DLD1 (cell line): ENCODE measurements around the gene TBC1D2.

Experiments
- in situ Hi-C: cut with HindIII; loops from 2 replicates; pipeline ENCODE4 v1.10.0; 2017; ENCODE audit warnings: low sequenced_read_pairs

Gene TBC1D2, protein sequence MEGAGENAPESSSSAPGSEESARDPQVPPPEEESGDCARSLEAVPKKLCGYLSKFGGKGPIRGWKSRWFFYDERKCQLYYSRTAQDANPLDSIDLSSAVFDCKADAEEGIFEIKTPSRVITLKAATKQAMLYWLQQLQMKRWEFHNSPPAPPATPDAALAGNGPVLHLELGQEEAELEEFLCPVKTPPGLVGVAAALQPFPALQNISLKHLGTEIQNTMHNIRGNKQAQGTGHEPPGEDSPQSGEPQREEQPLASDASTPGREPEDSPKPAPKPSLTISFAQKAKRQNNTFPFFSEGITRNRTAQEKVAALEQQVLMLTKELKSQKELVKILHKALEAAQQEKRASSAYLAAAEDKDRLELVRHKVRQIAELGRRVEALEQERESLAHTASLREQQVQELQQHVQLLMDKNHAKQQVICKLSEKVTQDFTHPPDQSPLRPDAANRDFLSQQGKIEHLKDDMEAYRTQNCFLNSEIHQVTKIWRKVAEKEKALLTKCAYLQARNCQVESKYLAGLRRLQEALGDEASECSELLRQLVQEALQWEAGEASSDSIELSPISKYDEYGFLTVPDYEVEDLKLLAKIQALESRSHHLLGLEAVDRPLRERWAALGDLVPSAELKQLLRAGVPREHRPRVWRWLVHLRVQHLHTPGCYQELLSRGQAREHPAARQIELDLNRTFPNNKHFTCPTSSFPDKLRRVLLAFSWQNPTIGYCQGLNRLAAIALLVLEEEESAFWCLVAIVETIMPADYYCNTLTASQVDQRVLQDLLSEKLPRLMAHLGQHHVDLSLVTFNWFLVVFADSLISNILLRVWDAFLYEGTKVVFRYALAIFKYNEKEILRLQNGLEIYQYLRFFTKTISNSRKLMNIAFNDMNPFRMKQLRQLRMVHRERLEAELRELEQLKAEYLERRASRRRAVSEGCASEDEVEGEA

DNA sequence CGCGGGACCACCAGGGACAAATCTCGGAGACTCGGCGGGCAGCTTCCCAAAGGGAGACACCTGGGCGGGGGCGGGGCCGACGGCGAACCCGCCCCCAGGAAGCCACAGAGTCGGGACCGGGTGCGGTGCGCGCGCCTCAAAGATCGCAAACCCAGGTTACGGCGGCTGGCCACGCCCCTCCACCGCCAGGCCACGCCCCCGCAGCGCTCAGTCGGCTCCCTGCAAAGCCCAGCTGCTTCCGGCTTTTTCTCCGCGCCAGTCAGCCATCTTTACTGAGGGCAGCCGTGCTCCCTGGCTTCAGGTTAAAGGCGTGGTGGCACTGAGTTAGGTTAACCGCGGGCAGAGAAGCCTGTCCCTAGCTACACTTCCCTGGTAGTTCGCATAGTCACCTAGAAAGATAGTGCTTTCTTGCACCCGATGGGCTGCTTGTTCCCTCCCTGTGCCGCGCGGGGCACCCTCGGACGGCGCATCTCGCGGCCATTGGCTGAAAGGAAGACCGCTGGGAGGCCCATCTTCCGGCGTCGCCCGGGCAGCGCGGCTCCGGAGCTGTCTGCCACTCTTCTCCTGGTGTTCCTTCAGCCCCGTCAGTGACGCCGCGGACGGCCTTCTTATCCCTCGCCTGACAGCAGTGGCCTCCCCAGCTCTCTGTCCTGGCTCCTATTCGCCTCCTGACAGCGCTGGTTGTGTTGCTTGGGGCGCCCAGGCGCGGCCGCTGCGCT is at the start of gene TBC1D2:
Gene TBC1D2 (minus strand): TSS at position 72 of the 719 bp plus-strand sequence. CDS start 108 bp downstream, outside the sequence.
- in situ Hi-C loops: no loop called here

DNA sequence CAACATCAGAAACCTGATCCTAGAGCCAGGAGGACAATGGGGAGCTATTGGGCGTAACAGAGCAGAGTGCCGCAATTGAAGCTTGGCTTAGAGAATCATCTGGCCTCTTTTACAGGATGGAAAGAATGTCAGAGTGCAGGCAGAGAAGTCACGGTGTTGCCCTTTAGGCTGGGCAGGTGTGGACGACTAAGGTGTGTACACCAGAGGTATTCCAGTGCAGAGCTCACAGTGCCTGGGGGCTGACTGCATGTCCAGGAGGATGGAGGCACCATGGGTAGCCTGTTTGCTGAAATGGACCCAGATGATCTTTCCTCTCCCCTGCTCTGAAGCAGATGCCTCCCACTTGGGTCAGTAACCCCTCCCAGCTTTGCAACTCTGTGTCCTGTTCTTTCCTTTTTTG is 48.9 kb upstream of the TBC1D2 start:
- in situ Hi-C loops: no loop called here

- in situ Hi-C loops: no loop called here
Observed at GRCh38 chr9:98303633-98304125, 48.2 kb upstream of the TBC1D2 start.

- in situ Hi-C loops: no loop called here
Observed at GRCh38 chr9:98302938-98303632, 47.6 kb upstream of the TBC1D2 start.

- in situ Hi-C loops: no loop called here
Observed at GRCh38 chr9:98302150-98302549, 46.7 kb upstream of the TBC1D2 start.

- in situ Hi-C loops: no loop called here
Observed at GRCh38 chr9:98300611-98301010, 45.2 kb upstream of the TBC1D2 start.

- in situ Hi-C loops: loop anchor here (25.0 kb wide), 1 partner anchor 114 kb away; no protein-coding TSS in a partner anchor
Observed at GRCh38 chr9:98298476-98298875, 43.0 kb upstream of the TBC1D2 start.

DNA sequence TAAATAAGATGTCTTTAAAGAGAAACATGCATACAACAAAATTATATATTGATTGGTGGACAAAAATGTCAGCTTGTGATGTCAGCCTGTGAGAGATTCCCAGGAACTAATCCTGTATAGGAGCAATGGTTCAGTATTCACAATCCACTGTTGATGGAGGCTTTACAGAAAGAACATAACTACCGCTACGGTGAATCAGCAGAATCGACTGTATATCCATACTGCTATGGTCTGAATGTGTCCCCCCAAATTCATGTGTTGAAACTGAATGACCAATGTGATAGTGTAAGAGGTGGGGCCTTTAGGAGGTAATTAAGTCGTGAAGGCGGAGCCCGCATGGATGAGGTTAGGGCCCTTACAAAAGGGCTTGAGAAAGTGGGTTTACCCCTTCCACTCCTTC is 40.4 kb upstream of the TBC1D2 start:
- in situ Hi-C loops: loop anchor here (25.0 kb wide), 1 partner anchor 116 kb away; no protein-coding TSS in a partner anchor

DNA sequence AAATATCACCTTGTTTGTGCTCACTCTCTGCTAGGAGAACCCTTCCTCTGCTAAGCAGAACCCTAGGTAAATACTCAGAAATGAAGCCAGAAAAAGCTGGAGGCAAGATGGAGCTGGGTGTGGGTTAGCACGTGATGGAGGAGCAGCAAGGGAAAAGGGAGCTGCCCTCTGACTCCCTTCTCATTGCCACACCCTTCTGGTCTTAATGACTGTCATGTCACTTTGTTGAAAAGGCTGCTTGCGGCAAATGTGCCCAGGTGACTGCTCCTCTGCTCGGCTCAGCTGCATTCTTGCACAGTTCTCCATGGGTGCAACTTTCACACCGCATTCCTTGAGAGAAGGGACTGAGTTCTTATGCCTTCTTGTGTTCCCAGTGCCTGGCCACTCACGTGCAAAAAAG is 36.4 kb upstream of the TBC1D2 start:
- in situ Hi-C loops: loop anchor here (25.0 kb wide), 1 partner anchor 120 kb away; no protein-coding TSS in a partner anchor

DNA sequence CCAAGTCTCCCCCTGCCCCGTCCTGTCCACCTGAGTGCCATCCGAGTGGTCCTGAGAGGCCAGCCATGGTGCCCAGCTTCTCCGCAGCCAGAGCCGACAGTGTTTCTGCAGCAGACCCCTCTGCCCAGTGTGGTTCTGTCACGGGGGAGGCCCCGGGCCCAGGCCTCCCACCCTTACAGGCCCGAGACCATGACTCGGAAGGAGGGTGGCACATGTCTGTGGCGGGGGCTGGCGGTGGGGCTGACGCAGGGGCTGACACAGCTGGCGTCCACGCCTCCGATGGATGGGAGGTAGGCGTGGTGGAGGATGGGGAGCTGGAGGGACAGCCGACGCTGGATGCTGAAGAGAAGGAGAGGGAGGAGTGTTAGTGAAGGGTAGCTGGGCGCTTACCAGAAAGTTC is 35.0 kb upstream of the TBC1D2 start:
- in situ Hi-C loops: loop anchor here (25.0 kb wide), 1 partner anchor 122 kb away; no protein-coding TSS in a partner anchor

DNA sequence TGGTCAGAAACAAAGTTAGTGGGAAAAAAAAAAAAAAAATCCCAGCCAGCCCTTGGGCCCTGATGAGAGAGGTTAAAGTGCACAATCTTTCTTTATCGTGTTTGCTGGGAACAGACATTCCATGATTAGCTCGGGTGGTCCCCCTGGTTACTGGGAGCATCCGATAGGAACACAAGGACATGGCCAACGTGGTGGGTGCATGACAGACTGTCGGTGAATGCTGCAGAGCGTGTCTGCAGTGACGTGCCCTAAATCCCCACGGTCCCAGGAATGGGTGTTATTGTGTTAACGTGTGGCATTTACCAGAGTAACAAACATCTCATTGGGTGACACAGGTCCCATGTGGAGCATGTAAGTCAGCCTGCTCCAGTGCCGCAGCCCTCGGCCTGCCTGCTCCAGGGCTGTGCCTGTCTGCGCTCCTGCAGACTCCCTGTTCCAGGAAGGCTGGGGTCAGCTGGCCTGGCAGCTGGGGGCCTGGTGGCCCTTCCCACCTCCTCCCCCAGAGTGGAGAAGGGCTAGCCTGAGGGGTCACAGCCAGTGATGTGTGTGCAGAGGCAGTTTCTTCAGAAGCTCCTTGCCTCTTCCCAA is 34.3 kb upstream of the TBC1D2 start:
- in situ Hi-C loops: loop anchor here (25.0 kb wide), 1 partner anchor 123 kb away; no protein-coding TSS in a partner anchor

DNA sequence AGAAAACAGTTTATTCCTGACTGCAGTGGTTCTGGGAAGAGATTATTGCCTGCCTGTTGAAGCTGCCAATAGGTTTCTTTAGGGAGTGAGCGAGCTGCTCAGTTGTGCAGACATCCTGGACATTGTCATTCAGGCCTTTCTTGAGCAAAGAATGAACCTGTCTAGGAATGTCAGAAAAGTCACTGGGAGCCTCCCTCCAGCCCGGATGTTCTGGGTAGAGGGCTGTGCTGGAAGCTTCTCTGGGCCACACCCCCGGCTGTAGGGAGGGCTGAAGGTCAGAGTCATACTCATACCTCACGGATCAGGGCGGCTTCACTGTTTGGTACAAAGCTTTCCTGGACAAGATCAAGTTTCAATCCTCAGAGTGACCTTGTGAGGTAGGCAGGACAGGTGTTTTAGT is 33.4 kb upstream of the TBC1D2 start:
- in situ Hi-C loops: loop anchor here (25.0 kb wide), 1 partner anchor 123 kb away; no protein-coding TSS in a partner anchor

DNA sequence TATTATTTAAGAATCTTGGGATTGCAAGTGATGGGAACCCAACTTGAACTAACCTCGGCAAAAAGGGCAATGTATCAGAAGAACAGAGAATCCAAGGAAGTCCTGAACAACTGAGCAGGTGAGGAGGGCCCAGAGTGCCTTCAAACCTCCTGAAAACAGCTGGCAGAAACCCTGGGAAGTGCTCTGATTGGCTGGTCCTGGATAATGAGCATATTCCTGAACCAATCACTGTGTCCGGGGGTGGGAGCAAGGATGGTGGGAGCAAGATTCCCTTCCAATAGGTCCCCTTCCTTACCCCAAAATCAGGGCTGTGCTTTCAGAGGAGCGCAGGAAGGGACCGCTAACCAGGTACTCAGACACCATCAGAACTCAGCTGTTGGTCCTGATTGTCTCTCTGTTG is 31.9 kb upstream of the TBC1D2 start:
- in situ Hi-C loops: loop anchor here (25.0 kb wide), 1 partner anchor 125 kb away; no protein-coding TSS in a partner anchor

DNA sequence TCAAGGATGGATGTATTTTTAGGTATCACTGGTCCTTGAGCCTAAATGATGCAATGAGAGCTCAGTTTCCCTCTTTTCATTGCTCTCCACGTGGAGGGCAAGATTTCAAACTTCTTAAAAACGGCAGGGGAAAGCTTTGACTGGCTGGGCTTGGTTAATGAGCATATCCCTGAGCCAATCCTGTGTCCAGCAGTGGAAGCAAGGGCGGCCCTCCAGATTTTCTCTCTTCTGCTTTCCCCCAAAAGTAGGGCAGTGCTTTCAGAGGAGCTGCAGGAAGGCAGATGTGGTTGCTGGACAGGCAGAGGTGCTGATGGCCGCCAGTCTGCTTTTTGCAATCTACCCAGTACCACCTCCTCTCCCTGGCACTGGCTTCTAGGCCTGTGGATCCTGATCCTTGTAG is 30.0 kb upstream of the TBC1D2 start:
- in situ Hi-C loops: loop anchor here (25.0 kb wide), 1 partner anchor 127 kb away; no protein-coding TSS in a partner anchor

DNA sequence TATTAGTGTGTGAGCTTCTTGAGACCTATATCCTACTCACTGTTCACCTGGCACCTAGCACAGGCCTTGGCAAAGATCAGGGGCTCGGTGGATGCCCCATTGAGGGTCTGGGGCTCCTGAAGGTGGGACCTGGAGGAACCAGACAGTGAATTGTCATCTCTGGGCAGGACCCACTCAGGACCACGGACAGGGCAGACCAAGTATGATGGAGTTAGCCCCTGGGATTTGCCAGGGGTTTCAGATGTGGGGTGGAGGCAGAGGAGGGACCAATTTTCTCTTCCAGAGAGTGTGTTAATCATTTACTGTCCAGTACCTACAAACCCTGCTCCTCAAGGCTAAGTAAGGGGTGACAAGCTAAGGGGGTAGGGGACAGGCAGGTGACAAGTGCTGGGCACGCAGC is 29.3 kb upstream of the TBC1D2 start:
- in situ Hi-C loops: loop anchor here (25.0 kb wide), 1 partner anchor 128 kb away; no protein-coding TSS in a partner anchor

DNA sequence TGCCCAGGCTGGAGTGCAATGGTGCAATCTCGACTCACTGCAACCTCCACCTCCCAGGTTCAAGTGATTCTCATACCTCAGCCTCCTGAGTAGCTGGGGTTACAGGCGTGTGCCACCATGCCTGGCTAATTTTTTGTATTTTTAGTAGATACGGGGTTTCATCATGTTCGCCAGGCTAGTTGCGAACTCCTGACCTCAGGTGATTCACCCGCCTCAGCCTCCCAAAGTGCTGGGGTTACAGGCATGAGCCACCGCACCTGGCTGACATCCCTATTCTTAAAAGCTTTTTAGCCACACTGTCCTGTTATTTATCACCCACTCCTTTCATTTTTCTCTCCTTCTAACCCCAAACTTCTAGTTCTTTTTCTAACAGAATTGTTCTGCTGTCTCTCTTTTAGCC is 27.7 kb upstream of the TBC1D2 start:
- in situ Hi-C loops: loop anchor here (25.0 kb wide), 1 partner anchor 129 kb away; no protein-coding TSS in a partner anchor

- in situ Hi-C loops: loop anchor here (25.0 kb wide), 1 partner anchor 131 kb away; no protein-coding TSS in a partner anchor
Observed at GRCh38 chr9:98281281-98281680, 25.8 kb upstream of the TBC1D2 start.

GRCh38 chr9:98280574-98280973 is 25.1 kb upstream of the TBC1D2 start:
- in situ Hi-C loops: loop anchor here (25.0 kb wide), 1 partner anchor 132 kb away; no protein-coding TSS in a partner anchor

GRCh38 chr9:98280162-98280561 is 24.7 kb upstream of the TBC1D2 start:
- in situ Hi-C loops: loop anchor here (25.0 kb wide), 1 partner anchor 132 kb away; no protein-coding TSS in a partner anchor
